Measurements from ENCODE around the gene HTRA2.

Gene HTRA2

DNA sequence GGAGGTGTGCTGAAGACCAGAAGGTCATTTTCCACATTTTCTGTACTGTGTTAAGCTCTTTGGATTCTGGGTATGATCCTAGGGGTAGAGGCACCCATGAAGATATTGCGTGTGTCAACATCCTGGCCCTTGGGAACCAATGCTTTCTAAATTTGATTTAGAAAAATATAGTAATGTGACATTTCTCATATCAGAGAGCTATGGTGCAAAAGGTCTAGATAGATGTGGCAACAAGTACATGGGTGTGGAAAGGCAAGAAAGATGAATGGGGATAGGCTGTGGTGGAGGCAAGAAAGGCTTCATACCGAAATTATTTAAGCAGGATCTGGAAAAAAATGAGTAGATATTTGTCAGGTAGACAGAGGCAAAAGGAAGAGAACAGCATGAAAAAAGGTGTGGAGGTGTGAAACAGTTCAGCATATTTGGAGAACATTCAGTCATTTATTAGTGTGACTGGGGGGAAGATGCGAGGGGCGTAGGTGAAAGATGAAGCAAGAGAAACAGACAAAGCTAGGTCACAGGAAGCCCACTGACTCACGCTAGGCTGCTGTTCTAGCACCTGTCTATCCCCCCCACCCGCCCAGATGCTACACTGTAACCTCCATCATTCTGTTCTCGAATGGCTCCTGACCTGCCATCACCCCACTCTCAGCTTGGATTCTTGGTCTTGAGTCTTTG lies 36.5 kb downstream of the HTRA2 start:
- DNase-seq: no peak

DNA sequence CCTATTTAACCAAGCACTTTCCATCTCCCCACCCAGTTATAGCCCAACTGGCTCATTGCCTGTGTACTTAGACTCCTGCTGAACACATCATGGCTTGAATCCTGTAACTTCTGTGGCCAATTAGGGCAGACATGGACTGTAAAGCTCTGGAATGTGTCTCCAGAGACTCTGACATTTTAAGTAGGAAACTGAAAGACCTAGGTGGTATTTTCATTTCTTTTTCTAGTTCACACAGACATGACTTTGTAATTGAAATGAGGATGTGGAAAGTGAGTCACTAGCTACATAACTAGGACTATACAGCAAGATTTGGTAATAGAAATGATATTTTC lies 37.0 kb downstream of the HTRA2 start:
- no peak for DNase-seq

DNA sequence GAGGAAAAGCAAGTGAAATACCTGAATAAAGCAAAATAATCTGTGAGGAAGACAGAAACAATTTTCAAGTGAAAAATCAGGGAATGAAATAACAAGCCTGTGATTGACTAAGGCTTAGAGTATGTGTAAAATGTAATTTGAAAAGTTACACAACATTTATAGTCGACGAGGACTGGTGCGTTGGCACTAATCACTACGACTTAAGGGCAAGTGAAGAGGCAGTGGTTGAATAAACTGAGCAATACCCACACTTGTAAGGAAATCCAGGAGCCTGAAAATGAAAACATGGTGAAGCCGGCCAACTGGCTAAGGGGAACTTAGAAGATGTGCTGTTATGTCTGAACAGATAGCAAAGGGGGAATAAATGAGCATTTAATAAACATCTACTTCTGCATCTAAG lies 38.1 kb downstream of the HTRA2 start:
- DNase-seq: no peak

GRCh38 chr2:74569686-74570085 lies 40.0 kb downstream of the HTRA2 start:
- DNase-seq: no peak

- DNase-seq: no peak
Measured at GRCh38 chr2:74571058-74571457, 41.3 kb downstream of the HTRA2 start.

DNA sequence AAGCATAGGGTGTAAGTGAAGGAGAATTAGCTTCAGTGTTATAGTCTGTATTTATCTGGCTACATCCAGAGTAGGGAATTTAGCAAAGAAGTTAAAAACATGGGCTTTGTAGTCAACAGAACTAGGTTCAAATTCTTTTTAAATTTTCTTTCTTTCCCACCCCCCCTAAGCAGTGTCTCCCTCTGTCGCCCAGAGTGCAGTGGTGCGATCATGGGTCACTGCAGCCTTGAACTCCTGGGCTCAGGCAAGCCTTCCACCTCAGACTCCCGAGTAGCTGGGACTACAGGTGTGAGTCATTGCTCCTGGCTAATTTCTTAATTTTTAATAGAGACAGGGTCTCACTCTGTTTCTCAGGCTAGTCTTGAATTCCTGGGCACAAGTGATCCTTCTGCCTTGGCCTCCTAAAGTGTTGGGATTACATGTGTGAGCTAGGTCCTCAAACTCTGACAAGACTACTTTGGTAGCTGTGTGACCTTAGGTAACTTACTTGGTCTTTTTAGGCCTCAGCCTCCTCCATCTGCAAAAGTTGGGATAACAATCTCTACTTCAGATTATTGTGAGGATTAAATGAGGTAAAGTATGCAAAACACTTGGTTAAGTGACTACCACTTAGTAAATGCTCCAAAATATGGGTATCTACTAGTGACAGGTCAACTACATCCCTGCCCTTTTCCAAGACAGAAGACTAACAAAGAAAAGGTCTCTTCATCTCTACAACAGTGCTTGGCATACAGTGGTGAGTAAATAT lies 42.6 kb downstream of the HTRA2 start:
- no peak for DNase-seq

- no peak for DNase-seq
Measured at GRCh38 chr2:74573747-74574562, 44.2 kb downstream of the HTRA2 start.

GRCh38 chr2:74575320-74575719 lies 45.6 kb downstream of the HTRA2 start:
- no peak for DNase-seq

GRCh38 chr2:74576211-74576862 lies 46.6 kb downstream of the HTRA2 start:
- no peak for DNase-seq

DNA sequence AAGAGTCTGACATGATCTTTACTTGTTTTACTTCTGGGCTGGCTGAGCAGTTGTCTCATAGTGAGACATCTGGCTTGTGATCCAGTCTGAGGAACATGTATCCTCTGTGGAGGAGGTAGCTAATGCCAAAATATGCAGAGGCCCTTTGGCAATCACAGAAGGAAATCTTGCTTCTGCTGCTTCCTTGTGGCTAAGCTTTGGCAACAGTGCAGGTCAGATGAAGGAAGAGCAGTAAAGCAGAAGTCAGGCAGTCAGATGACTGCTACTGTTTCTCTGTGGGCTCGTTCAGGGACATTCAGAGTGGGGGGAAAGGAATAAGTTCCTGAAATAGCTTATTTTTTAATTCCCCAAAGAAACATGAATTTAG lies 47.1 kb downstream of the HTRA2 start:
- no peak for DNase-seq

DNA sequence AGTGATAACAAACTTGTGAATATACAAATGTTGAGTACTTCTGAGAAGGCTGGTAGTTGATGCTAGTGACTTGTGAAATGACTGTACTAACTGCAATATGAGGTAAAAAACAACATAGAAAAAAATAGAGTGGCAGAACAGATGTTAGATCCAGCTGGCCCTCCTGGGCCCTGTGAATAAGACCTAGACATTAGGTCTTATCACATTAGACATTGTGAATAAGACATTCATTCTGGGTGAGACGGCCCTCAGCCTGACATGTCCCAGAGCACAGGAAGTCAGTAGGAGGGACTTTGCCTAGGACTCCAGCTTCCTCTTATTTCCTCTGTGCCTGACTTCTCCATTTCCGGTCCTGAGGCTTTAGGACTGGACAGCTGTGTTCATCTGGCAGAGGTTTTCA lies 47.7 kb downstream of the HTRA2 start:
- no peak for DNase-seq

- DNase-seq: no peak
Measured at GRCh38 chr2:74578408-74578807, 48.7 kb downstream of the HTRA2 start.

DNA sequence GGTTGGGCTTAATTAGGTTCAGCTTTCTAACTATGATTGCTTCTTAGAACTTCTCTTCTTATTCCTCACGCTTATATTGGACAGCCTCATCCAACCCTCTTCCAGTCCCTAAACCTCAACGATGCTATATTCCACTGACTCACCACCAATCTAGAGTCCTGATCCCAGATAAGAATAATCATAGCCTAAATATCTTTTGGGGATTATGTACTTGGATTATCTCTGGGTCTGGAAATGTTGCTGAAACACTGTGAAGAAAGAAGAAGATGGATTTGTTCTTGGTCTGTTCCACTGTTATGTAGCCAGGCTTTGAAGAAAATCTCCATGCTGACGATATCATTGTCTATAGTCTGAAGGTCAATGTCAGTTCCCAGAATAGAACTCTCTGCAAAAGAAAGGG lies 51.7 kb downstream of the HTRA2 start:
- DNase-seq: no peak

DNA sequence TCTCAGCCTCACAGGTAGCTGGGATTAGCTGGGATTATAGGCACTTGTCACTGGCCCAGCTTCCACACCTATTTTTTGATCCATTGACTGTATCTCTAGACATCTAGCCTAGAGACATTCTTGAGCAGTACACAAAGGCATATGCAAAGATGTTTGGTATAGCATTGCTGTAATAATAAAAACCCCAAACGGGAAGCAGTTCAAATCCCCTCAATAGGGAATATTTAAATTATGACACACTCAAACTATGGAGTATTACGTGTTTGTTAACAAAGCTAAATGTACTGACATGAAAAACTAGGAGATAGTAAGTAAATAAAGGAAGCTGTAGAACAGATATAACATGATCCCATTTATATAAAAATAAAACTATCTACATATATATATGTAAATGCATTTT lies 52.5 kb downstream of the HTRA2 start:
- DNase-seq: no peak

All from activated T-cell treated with anti-CD3 and anti-CD28 coated beads for 4 hours (primary cell).